Inflammatory macrophage treated with lipopolysaccharide for 1 hour (primary cell): ENCODE measurements around the gene TMEM271.

Experiments used
- DNase-seq, 2 donors: peaks; one replicate each; pipeline ENCODE4 v3.0.0-alpha.2; 2020 to 2022

Gene TMEM271

GRCh38 chr4:532588-533317, 43.3 kb downstream of the TMEM271 start:
- DNase-seq: no peak

GRCh38 chr4:531721-532565, 44.2 kb downstream of the TMEM271 start:
- DNase-seq: no peak

- DNase-seq: no peak
These were observed 45.0 kb downstream of the TMEM271 start for GRCh38 chr4:531076-531475.

- DNase-seq: no peak
These were observed 45.9 kb downstream of the TMEM271 start for GRCh38 chr4:530017-530781.

DNA sequence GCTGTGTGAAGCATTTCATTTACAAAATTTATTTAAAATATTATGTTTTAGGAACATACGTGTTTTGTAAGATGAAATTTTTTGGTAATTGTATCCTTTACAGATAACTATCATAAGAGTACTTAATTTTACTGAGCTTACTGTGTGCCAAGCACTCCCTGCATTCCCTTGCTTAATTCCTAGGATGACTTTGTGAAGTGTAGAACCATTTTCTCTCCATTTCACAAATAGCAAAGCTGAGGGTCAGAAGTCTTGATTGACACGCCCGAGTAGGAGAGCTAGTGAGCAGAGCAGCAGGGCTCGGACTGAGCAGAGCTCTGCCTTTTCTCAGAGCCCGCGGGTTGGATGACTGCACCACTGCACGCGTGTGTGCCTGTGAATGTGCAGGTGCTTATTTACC, 46.5 kb downstream of the TMEM271 start:
- no peak for DNase-seq

GRCh38 chr4:528835-529234, 47.3 kb downstream of the TMEM271 start:
- DNase-seq: no peak

DNA sequence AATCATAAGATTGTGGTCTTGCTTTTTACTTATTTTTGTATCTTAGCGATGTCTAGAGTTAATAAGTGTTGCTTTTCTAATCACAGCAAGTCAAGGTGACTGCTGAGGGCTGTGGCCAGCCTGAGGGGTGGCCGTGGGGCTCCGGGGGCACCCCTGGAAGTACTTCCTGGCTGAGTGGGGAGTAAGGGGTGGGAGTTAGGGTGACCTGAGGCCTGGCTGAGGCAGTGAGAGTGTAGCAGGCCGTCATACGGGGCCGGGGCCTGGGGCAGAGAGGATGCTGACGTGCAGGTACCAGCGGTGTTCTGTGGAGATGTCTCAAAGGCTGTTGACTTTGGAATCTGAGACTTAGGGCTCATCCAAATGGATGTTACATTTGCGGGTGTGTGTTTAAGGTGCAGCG, 47.8 kb downstream of the TMEM271 start:
- DNase-seq: no peak

DNA sequence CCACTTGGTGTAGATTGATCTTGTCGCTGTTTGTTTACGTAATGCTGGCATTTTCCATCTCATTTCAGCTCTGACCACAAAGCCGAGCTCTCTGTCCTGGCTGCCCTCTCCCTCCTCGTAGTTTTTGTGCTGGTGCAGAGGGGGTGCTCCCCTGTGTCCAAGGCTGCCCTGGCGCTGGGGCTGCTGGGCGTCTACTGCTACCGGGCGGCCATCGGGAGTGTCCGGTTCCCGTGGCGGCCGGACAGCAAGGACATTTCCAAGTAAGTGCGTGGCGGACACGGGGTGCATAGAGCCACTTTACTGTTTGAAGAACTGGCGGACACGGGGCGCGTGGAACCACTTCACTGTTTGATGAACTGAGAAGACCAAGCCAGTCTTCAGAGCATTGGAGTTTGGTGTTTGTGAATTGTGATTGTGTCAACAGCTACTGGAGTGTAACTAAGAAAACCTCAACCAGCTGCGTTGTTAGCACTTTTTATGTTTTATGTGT, 49.1 kb downstream of the TMEM271 start:
- DNase-seq: no peak

DNA sequence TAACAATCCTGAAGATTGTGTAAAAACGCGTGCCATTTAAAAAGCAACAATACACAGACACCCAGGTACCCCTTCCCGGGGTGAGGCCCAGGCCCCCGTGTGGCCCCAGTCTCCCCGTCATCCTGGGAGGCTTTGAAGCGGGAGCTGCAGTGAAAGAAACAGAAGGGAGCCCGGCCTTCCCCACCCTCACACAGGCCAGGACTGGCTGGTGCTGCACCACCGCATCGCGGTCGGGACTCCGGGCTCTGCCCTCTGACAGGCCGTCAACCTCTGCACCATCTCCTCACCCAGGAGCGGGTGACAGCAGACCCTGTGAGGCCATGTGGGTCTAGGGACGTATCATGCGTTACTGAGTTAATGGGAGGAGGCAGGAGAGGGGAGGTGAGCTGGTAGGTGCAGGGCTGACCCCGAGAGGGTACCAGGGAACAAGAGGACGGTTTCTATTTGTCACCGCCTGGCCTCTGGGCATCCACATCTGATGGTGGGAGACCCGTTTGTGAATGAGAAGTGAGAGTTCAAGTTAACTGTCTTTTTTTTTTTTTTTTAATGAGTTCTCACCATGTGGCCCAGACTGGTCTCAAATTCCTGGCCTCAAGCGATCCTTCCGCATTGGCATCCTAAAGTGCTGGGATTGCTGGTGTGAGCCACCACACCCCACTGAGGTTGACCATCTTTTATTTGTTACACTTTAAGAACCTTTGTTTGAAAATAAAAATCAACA, 49.7 kb downstream of the TMEM271 start:
- DNase-seq: no peak

GRCh38 chr4:525660-526059, 50.4 kb downstream of the TMEM271 start:
- DNase-seq: no peak

DNA sequence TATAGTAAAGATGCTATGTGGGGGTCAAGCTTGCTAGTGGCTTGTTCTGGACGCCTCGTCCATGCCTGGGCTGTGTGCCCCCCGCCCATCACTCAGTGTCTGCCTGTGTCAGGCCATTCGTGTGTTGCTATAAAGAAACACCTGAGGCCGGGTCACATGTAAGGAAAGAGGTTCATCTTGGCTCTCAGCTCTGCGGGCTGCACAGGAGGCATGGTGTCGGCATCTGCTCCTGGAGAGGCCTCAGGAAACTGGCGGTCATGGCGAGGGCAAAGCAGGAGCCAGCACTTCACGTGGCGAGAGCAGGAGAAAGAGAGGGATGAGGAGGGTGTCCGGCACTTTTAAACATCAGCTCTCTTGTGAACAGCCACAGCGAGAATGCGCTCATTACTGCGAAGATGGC, 51.9 kb downstream of the TMEM271 start:
- no peak for DNase-seq
